Activated CD4-positive, alpha-beta T cell treated with anti-CD3 and anti-CD28 coated beads for 24 hours (primary cell): Measurements from ENCODE around the gene KRT74.

Source experiments
- DNase-seq, 2 donors: peaks; one replicate each; pipeline ENCODE4 v3.0.0-alpha.2; 2020; ENCODE audit warnings: low read depth in 2 of 2

KRT74 gene

DNA sequence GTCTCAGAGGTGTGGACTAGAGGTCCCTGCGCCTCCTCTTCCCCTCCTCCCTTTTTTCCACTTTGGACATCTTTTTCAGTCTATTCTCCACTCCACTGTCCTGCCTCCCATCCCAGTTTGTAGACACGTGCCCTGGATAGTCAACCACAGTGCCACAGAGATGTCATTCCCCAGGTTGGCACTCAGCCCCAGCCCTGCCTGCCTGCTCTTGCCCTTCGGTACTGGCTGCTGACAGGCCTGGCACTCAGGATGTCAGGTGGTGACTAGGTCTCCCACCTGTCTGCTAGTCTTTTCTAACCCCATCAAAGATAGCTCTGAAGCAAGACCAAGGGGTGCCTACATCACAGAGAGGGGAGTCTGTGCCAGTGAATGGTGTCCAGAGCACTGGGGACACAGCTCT is 36.5 kb downstream of the KRT74 start:
- DNase-seq: no peak

DNA sequence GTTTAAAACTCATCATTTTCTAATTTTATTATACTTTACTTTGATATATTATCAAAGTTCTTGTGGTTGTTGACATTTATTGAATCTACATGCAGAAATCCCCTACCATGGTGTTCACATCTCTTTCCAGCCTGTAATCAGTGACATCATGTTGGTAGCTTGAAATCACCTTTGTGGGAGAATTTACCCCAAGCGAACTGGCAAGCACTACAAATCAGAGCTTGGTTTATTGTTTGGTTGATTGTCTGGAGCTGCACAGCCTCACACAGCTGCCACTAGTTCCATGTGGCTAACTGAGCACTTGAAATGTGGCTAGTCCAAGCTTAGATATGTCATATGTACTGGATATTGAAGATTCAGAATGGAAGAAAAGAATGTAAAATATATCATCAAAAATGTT is 38.1 kb downstream of the KRT74 start:
- no peak for DNase-seq

DNA sequence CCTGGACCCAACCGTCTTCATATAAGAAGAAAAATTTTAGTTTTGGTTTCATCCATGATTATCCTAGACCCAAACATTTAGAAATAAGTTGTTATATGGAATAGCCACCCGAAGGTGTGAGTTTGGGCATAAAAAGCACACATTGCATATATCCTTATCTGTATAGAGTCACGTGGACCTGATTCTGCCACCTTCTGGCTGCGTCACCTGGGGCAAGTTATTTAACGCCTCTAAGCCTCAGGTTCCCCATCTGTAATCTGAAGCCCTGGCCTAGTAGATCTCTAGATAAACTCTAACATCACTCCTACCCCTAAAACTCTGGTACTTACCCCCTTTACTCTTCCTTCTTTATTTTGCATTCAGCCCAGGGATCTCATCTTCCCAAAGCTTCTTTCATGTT is 39.2 kb downstream of the KRT74 start:
- DNase-seq: no peak

DNA sequence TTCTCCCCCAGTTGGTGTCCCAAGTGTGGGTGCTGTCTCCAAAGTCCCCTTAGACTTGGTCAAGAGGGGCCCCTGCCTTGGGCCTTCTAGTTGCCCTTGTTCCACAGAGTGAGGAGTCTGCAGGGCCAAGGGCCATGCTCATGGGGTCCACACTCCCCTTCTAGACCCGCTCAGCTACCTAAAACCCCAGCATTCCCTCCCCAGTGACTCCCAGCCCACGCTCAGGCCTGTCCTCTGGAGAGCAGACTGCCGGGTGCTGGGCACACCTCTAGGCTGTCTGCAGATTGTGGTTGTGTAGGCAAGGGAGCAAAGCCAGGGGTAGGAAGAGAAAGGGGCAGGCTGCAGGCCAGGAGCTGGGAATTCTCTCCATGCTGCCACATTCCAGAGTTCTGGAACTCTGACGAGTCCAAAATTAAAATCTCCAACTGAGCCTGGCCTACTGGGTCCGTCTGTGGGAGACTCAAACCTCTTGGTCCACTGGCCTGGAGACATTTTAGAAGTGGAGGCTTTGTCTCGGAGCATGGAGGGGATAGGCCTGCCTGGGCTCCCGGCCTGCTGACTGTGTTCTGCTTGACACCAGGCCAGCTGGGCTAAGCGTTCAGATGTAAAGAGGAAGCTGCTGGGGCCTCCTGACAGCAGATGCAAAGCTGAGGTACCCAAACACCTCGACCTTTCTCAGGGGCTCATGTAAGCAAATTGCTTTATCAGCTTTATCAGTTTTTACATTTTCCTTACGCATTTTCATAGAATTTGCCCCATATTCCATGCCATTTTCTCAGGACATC is 39.8 kb downstream of the KRT74 start:
- no peak for DNase-seq

DNA sequence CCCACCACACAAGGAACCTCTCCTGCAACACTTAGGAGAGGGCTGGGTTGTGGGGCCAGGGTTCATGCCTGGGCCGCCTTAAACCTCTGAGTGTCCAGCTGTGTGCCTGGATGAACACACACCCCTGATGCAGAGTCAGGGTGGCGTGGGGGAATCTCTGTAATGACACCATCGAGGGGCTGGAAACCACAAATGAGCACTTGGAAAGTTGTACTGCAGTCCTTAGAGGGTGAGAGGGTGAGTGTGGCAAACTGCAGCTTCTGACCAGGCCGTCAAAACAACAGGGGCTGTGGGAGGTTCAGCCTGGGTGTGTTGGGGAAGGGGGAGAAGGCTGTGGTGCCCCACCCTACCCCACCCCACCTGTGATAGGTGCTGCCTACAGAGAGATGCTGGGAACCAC is 41.0 kb downstream of the KRT74 start:
- DNase-seq: no peak

DNA sequence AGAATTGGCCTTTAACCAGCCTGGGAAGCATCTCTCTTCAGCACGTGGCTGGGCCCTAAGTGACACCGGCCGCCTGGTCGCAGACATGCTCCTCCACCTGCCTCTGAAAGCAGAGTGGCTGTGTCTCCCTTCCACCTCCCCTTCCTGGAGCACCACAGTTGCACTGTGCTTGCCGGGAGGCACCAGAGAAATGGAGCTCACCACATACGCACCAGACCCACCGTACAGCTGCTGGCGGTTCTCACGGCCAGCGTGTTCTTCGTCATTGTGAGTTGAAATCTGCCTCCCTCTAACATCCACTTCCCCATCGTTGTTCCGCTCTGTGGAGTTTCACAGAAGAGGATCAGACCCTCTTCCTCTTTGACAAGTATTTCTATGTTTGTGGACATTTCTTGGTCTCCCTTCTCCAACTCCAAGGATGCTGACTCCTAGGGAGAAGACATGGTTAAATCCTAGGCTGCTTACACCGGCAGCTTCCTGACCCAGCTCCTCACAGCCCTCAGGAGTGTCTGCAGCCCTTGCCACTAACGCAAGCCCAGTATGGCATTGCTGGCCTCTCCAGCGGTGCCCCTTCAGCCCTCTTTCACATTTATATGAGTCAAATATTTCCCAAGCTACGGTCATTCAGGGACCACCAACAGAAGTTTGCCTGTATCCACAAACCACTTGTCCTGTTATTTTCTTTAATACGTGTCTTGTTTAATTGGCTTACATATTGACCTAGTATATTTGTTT is 41.9 kb downstream of the KRT74 start:
- DNase-seq: no peak

DNA sequence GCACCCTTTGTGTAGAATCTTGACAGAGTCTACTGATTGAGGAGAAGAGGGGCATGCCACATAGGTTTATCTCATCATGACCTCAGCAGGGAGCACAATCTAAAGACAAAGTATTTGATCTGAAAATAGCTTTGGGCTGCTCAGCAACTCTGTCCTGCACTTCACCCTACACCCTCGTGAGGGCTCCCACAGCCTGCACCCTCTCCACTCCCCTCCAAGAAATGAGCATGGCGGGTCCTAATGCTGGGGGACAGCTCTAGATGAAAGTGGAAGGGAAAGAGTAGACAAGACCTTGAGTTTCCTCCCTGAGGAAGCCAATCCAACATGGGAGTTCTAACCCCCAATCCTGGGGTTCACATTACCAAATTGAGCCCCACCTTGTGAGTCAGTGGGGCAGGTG is 42.7 kb downstream of the KRT74 start:
- DNase-seq: no peak

DNA sequence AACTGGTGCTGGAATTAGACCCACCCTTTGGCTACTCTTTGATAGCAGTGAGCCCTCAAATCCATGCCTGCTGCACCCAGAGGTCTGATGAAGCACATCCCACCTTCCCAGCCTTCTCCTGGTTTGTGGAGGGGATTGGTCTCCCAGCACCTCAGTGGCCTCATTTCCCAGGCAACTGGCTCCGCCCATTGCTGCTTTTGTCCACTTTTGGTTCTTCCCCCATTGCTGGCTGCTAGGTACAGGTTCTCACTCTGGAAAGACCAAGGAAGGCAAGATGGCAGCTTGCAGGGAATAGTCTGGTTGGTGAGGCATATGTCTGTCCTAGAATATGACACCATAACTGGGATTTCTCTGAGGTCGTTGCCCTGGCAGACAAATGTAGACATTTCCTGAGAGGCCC is 43.3 kb downstream of the KRT74 start:
- no peak for DNase-seq

DNA sequence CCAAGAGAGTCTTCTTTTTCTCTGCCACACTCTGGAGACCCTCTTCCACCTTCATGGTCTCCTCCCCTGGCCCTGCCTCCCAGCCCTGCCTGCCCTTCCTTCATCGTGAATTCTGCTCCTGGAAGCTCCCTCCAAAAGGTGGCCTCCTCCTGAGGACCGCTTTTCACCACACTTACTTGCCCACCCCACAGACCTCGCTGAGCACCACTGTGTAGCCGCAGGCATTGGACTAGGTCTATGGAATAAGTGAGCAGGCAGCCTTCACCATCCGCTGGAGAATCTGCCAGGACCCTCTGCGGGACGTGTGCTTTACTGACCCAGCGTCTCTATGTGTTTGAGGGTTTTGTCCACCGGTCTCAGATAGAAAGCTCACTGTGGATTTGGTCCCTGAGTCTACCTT is 43.8 kb downstream of the KRT74 start:
- DNase-seq: no peak

DNA sequence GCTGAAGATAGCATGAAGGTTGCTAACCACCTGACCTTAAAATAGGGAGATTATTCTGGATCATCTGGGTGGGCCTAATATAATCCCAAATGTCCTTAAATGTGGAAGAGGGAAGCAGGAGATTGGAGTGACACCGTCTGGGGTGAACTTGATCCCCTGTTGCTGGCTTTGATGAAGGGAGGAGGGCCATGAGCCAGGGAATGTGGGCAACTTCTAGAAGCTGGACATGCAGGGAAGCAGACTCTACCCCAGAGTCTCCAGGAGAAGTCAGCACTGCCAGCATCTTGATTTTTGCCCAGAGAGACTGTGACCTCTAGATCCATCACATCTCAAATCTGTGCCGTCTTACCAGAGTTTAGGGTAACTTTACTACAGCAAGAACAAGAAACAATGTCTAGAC is 44.2 kb downstream of the KRT74 start:
- no peak for DNase-seq

DNA sequence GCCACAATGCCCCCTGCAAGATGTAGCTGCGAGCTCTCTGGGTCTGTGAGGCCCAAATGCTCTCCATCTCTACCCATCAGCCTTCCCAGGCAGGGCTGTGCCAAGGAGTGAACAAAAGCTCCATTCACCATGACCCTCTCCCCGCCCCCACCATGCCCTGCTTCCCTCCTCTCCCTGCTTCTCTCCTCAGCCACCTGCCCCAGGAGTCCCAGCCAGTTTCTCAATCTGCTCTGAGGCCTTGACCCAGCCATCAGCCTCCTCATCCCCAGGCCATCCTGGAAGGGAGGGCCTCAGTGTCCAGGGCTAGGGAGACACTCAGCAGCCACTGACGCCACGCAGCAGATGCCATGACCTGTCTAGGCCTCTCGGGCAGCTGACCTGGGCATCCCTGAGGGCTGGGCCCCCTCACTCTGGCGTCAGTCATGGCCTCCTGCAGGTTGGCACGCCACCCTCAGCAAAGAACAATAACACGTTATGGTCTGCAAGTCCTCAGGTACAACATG is 45.0 kb downstream of the KRT74 start:
- no peak for DNase-seq

DNA sequence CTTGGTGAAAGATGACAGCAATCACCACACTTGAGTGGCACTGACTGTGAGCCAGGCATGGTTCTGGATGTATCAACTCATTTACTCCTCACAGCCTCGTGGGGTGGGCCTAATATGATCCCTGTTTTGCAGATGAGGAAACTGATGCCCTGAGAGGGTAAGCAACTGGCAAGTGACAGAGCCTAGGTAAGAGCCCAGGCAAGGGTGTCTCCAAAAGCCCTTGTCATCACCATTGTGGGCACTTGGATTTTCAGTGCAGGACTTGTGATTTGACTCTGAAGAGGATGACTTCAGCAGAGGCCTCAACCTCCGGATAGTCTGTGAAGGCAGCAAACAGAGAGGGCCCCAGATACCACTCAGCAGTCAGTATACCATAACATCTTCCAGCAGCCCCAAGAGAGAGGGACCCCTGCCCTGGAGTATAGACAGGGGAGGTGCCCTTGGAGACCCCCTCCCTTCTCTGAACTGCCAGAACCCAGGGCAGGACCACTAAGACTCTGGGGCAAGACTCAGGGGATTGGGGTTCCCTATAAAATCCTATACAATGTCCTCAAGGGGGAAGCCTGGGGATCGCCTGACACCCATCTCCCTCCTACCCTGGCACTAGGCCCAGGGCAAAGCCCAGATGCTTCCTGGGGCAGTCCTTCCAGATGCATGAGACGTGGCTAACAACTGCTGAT is 46.4 kb downstream of the KRT74 start:
- no peak for DNase-seq

DNA sequence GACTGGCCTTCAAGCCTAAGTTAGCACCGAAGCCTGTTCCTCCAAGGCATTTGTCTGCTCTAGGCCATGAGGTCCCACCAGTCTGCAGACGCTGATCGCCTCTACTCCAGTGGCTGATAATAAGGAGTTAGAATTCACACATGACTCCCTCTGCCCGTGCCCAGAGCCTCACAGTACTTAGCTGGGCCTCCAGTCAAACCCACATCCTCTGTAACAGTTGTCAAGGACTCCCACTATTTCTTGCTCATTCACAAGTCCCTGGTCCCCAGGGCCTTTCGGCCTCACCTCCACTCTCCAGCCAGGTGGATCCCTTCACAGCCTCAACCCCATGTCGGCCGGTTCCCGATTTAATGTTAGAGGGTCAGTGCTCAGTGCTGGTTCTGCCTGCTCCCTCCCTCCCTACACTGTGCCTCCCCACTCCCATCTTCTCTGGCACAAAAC is 47.1 kb downstream of the KRT74 start:
- DNase-seq: no peak

DNA sequence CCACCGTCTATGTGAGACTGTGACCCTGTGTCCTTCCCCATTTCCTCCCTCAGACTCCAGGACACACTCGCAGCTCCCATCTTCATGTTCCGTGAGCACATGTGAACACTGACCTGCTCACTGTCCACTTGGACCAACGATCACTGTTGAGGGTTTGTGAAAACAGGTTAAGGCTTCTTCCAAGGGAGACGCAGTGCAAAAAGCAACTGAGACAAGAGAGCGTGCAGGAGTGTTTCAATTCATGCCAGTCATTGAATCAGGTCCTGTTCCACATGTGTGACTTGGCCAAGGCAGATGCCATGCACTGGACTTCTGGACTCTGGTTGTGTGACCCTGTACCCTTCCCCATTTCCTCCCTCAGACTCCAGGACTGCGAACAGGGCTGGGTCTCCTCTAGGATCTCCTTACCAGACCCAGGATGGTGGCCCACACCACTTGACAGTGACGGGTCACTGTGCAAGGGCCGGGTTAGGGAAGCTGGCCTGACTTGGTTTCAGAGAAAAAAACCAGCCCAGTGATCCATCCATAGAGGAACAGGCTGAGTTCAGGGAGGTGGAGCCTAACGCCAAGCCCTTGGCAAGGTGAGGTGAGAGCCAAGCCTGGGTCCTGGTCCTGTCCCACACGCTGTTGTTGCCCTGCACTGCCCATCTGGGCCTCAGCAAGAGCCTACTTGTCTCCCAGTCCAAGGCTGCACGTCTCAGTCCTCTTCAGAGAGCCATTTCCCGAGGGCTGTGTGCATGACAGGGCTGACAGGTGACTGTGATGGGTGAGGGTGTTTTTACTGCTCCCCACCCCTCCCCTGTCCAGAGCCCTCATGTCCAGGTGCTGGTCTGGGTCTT is 47.8 kb downstream of the KRT74 start:
- no peak for DNase-seq

DNA sequence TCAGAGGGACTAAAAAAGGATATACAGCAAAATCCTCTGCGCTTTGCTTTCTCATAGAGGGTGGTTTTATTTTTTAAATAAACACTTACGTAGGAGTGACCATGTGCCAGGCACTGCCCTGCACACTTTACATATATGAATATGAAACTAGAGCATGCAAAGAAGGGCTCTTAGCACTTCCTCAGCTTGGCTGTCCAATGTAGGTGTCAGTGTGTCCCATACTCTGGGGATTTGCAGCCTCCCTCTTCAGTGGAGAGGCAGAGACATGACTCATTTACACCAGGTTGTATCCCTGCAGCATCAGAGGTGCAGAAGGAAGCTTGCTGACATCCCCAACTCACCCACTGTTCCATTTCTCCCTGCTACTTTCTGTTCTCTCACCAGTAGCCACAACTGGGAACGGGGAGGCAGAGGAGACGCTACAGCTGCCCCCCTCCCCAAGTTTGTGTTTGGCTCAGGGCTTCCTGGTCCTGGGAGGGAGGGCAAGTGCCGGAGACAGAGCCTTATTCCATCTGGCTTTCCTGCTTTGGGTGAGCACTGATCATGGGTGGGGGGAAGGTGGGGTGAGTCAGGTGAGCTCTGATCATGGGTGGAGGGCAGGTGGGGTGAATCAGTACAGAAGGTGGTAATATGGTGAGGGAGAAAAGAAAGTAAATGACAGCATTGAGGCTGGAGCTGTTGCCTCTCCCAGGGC is 48.6 kb downstream of the KRT74 start:
- DNase-seq: no peak

DNA sequence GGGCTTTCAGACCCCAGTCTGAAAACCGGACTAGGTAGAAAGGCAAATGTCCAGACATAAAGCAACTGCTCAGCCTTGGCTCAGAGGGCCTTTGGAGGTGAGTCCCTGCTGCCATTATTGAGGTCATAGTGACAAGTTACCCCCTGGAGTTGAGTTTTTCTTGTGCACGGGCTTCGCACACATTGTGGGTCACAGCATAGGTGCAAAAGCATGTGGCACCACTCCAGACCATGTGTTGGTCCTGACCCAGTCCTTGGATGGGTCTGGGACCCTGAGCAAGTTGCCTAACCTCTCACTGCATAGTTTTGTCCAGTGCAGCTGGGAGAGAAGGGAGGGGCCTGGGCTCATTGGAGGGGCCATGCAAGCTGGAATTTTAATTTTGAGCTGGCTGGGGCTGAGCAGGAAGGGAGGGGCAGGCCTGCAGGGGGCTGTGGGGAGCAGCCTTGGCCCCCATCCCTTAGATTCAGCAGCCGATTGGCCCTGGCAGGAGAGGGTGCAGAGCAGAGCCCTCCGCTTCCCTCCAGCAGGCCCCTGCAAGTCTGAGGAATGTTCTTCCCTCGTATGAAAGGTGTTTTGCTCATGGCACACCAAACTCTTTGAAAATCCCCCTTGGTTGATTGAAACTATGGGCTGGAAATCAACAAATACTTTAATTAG is 49.3 kb downstream of the KRT74 start:
- no peak for DNase-seq

DNA sequence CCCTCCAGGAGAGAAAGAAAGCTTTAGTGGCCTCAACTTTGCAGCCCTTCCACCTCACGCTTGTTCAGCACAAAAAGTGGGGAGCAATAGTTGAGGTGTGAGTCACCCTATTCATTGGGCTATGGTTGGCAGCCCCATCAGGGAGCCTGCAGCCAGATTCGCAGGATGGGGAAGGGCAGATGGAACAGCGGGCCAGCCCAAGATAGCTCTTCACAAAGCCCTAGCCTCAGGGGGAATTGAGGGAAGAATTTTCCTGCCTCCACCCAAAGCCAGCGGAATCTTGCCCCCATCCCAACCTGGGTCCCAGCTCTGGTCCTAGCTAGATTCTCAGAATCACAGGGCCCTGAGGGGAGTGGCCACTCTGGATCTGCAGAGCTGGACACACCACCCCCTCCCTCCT is 49.8 kb downstream of the KRT74 start:
- no peak for DNase-seq

DNA sequence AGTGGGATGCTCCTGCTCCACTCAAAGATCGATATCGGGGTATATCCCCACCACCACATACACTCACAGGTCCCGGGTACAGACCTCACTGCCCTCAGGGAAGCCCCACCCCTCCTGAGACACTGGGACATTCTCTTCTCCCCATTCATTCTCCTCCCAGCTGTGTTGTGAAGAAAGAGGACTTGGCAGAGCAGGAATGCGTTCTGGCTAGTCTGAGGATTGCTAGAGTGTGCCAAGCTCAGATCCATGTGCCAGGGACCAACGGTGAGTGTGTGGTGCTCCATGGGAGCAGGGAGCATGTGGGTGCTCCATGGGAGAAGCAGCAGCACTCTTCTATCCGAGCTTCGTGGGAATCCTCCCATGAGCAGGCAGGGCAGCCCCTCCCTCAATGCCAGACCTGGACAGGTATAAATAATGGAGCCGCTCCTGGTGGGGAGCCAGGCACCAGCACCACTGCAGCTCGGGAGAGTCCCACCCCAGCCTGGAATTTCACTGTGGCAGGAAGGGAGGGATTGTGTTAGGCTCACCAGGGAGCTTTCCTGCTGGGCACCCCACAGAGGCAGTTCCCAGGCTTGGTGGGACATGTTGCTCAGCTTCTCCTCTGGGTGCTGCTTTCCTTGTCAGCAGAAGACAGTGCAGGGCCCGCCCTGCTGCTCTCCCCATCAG is 51.2 kb downstream of the KRT74 start:
- DNase-seq: no peak

DNA sequence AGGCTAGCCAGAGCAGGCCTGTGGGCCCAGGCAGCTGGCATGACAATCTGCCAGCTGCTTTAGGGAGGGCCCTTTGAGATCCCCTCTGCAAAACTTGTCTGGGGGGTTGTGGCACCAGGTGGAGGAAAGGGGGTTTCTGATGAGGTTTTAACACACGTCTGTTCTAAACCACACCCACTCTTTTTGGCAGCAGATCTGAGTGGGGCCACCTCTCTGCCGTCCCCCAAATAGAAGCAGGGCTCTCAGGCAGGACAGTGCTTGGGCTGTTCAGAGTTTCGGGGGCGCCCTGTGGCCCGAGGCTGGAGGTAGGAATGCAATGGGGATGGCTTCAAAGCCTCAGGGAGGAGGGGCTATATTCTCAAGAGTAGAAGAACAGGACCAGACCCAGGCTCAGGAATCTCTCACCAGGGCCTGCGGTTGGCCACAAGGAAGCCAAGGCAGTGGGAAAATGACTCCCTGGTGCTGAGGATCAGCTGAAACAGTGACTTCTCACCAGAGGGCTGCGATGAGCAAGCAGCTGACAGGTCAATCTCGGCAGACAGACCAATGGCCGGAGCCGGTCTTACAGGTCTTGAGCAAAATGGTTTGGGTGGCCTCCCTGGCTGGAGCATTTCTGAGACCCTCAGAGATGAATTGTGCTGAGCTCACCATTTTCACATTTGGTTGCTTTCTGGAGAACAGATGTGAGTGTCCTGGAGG is 51.9 kb downstream of the KRT74 start:
- no peak for DNase-seq
